Central memory CD8-positive, alpha-beta T cell (primary cell): ENCODE measurements around the gene GABRB1.

Experiments used
- ATAC-seq: fragments of 150-1000 bp; cut with Tn5 transposase; replicated peaks from 2 replicates; pipeline ENCODE4 v1.10.0; 2022; ENCODE audit warnings: mild to moderate bottlenecking, moderate FRiP score, moderate number of reproducible peaks; ENCODE audit not compliant: poor library complexity, severe bottlenecking; ENCODE audit errors: extremely low read depth
- DNase-seq, 2 donors: peaks; one replicate each; pipeline ENCODE4 v3.0.0; 2021; ENCODE audit warnings: low spot score in 2 of 2
- H3K27ac Mint-ChIP-seq: one replicate; pipeline ENCODE4 v1.8.0; 2022; ENCODE audit warnings: low read depth, mild to moderate bottlenecking, moderate library complexity, mixed read lengths
- H3K27me3 Mint-ChIP-seq: one replicate; pipeline ENCODE4 v1.8.0; 2022; ENCODE audit warnings: mixed read lengths
- H3K36me3 Mint-ChIP-seq: one replicate; pipeline ENCODE4 v1.8.0; 2022; ENCODE audit warnings: mild to moderate bottlenecking, moderate library complexity, mixed read lengths; ENCODE audit not compliant: insufficient read depth
- H3K4me1 Mint-ChIP-seq: one replicate; pipeline ENCODE4 v1.8.0; 2022; ENCODE audit warnings: mixed read lengths
- H3K4me3 Mint-ChIP-seq: one replicate; pipeline ENCODE4 v1.8.0; 2022; ENCODE audit warnings: mild to moderate bottlenecking, moderate library complexity, mixed read lengths
- H3K9me3 Mint-ChIP-seq: one replicate; pipeline ENCODE4 v1.8.0; 2022; ENCODE audit warnings: mixed read lengths

Gene GABRB1

DNA sequence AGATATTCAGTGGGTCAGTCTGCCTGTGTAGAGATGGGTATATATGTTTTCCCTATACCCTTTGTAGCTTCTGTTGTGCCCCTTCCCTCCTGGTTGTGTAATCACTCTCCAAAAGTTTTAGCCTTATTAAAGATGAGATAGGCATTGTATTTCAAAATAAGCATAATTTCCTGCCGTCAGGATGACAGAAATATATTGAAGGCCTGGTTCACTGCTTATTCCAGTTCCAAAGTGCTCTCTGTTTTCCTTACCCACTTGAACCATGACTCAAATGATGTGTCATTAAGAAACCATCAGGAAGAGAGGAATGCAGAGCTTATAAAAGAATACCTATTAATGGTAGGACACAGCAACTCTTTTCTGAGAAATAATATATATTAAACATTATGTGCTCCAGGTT lies 178.5 kb downstream of the GABRB1 start:
- no peaks in the 10 kb centered on the region for H3K36me3 Mint-ChIP-seq
- H3K9me3 Mint-ChIP-seq, result no peaks in the 10 kb centered on the region
- peaks cover 12% of the 10 kb centered on the region for H3K27me3 Mint-ChIP-seq
- no peak overlapping the region for H3K27ac Mint-ChIP-seq
- H3K4me1 Mint-ChIP-seq, result no peaks in the 10 kb centered on the region
- ATAC-seq, result no peak
- DNase-seq, result no peak
- H3K4me3 Mint-ChIP-seq, result no peak overlapping the region

DNA sequence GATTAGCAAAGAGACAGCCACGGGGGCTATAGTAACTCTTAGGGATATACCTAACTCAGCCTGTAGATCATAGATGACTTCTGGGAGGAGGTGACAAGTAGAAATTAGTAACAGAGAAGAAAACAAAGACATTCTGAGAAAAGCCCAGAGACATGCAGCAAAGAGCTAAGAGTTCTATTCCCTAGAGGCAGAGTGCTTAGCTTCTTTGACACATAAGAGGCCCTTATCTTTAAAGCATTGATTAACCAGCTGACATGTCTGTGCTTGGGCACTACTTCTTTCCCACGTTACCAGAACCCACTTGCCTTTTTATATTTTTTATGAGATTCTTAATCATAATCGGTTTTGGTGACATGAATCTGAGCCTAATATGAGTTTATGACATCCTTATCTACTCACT lies 179.5 kb downstream of the GABRB1 start:
- Mint-ChIP-seq H3K36me3 (no peaks in the 10 kb centered on the region), H3K4me1 (no peaks in the 10 kb centered on the region), H3K27ac (no peak overlapping the region), H3K9me3 (no peaks in the 10 kb centered on the region), H3K4me3 (no peak overlapping the region), H3K27me3 (peaks cover 2% of the 10 kb centered on the region)
- ATAC-seq (no peak), DNase-seq (no peak)

DNA sequence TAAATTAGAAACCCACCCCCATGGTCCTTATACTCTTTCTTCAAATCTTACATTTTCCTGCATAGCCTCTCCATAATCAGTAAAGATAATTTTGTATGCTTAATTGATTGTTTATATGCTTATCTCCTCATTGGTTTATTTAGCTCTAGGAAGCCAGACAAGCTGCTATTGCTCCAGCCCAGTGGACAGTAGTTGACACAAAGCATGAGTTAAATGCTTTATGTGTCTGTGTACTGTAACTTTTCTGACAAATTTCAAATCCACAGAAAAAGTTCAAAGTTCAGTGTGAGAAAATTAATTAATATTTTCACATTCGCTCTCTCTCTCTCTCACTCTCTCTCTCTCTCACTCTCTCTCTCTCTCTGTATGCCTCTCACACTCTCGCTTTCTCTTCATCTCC lies 181.7 kb downstream of the GABRB1 start:
- no peak overlapping the region for H3K27ac Mint-ChIP-seq
- ATAC-seq, result no peak
- H3K9me3 Mint-ChIP-seq, result no peaks in the 10 kb centered on the region
- H3K27me3 Mint-ChIP-seq, result peaks cover 6% of the 10 kb centered on the region
- no peaks in the 10 kb centered on the region for H3K36me3 Mint-ChIP-seq
- DNase-seq, result no peak
- H3K4me3 Mint-ChIP-seq, result no peak overlapping the region
- no peaks in the 10 kb centered on the region for H3K4me1 Mint-ChIP-seq

DNA sequence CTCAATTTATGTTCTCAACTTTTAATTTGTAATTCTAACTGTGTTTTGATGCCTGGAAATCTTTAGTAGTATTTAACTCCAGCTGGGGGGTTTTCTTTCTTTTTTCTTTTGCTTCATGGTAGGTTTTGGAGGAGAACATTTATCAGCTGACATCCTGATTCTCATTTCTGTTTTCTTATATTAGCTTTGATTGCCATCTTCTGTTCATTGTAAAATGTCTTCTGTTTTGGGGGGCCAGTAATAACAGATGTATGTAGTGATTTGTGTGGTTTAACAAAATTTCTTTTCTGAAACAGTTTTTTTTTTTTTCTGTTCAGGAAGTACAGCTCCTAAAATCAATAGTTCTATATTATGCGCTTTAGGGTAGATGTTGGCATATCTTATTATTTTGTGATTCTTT lies 182.2 kb downstream of the GABRB1 start:
- DNase-seq (no peak), ATAC-seq (no peak)
- Mint-ChIP-seq H3K4me3 (no peak overlapping the region), H3K27ac (no peak overlapping the region), H3K27me3 (peaks cover 10% of the 10 kb centered on the region), H3K4me1 (no peaks in the 10 kb centered on the region), H3K36me3 (no peaks in the 10 kb centered on the region), H3K9me3 (no peaks in the 10 kb centered on the region)

DNA sequence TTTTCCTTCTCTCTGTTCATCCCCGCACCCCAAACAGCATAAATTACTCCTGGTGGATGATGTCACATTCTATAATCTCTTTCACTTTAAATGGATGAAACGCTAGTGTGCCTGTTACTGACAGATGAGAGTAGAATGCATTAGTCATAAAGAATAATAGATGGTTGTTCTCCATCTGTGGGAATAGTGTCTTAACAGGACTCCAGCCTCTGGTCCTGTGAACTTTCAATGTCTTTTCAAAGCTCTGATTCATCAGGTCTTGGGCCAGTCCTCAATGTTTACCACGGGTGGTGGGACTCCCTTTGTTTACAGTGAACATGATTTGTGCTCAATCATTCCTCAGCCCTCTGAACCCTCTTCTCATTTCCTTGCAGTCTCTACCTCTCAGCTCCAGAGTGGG lies 182.6 kb downstream of the GABRB1 start:
- ATAC-seq, result no peak

DNA sequence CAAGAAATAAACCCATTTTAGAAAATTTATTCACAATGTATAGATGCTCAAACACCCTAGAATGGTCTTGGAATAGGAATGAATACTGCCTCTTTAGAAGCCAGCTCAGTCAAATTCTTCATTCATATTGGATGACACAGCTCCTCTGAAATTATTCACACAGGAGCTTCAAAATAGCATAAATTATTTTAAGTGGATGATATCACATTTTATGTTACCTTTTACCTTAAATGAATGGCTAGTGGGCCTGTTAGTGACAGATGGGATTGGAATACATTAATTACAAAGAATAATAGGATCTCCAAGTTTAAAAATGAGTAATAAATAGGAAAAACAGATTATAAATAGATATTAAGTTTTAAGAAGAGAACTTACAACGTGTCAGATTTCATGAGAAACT lies 184.4 kb downstream of the GABRB1 start:
- Mint-ChIP-seq H3K4me3 (no peak overlapping the region), H3K4me1 (no peaks in the 10 kb centered on the region), H3K27ac (no peak overlapping the region), H3K36me3 (no peaks in the 10 kb centered on the region), H3K9me3 (no peaks in the 10 kb centered on the region), H3K27me3 (peaks cover 28% of the 10 kb centered on the region)
- DNase-seq, result no peak
- ATAC-seq, result no peak

More for the DNA sequence above, 182.6 kb downstream of the GABRB1 start:
- no peaks in the 10 kb centered on the region for H3K9me3 Mint-ChIP-seq
- no peak overlapping the region for H3K27ac Mint-ChIP-seq
- no peaks in the 10 kb centered on the region for H3K36me3 Mint-ChIP-seq
- no peaks in the 10 kb centered on the region for H3K4me1 Mint-ChIP-seq
- peaks cover 13% of the 10 kb centered on the region for H3K27me3 Mint-ChIP-seq
- H3K4me3 Mint-ChIP-seq, result no peak overlapping the region
- DNase-seq, result no peak

DNA sequence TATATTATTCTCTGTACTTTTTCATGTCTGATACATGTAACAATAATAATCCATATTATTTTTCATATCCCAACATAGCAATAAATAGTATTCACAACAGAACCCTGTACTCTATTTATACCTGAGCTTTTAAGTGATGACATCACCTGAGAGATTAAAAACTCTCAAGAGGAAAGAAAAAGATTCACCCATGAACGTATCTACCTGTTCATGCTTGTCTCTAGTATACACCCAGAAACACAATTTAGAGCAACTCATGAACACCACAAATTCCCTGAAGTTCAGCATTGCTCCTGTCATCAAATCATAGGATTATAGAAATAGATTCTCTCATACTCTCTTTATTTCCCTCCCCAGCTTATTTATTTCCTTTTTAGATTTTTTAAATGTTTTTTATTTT lies 185.9 kb downstream of the GABRB1 start:
- no peaks in the 10 kb centered on the region for H3K36me3 Mint-ChIP-seq
- DNase-seq (no peak), ATAC-seq (no peak)
- H3K4me1 Mint-ChIP-seq, result no peaks in the 10 kb centered on the region
- no peak overlapping the region for H3K4me3 Mint-ChIP-seq
- H3K27me3 Mint-ChIP-seq, result peaks cover 38% of the 10 kb centered on the region
- no peaks in the 10 kb centered on the region for H3K9me3 Mint-ChIP-seq
- H3K27ac Mint-ChIP-seq, result no peak overlapping the region

DNA sequence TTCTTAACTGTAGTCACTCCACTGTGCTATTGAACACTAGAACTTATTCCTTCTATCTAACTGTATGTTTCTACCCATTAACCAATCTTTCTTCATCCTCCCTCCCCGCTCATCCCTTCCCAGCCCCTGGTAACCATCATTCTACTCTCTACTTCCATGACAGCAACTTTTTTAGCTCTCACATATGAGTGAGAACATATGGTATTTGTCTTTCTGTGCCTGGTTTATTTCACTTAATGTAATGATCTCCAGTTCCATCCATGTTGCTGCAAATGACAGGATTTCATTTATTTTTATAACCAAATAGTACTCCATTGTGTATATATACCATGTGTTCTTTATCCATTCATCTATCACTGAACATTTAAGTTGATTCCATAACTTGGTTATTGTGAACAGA lies 186.5 kb downstream of the GABRB1 start:
- Mint-ChIP-seq H3K27me3 (peaks cover 38% of the 10 kb centered on the region), H3K4me1 (no peaks in the 10 kb centered on the region), H3K36me3 (no peaks in the 10 kb centered on the region), H3K9me3 (no peaks in the 10 kb centered on the region), H3K4me3 (no peak overlapping the region), H3K27ac (no peak overlapping the region)
- DNase-seq, result no peak
- no peak for ATAC-seq

DNA sequence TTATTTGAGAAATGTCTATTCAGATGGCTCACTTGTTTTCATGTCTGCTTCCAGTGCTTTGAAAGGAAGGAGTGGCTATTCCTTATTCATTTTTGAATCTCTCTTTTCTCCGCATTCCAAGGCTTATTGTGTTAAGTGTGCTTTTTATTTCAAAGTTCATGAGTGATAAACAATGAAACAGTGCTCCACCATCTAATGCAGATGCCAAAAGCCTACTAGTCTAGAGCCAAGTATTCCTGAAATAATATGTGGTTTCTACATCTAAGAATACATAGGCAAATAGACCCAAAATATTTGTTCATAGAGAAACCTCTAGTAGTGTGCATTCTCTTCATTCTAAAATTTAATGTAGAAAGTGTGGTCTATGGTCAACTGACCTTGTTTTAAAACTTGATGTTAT lies 187.3 kb downstream of the GABRB1 start:
- H3K4me3 Mint-ChIP-seq, result no peak overlapping the region
- no peaks in the 10 kb centered on the region for H3K4me1 Mint-ChIP-seq
- no peaks in the 10 kb centered on the region for H3K9me3 Mint-ChIP-seq
- ATAC-seq (no peak), DNase-seq (no peak)
- no peak overlapping the region for H3K27ac Mint-ChIP-seq
- H3K36me3 Mint-ChIP-seq, result no peaks in the 10 kb centered on the region
- H3K27me3 Mint-ChIP-seq, result peaks cover 38% of the 10 kb centered on the region

DNA sequence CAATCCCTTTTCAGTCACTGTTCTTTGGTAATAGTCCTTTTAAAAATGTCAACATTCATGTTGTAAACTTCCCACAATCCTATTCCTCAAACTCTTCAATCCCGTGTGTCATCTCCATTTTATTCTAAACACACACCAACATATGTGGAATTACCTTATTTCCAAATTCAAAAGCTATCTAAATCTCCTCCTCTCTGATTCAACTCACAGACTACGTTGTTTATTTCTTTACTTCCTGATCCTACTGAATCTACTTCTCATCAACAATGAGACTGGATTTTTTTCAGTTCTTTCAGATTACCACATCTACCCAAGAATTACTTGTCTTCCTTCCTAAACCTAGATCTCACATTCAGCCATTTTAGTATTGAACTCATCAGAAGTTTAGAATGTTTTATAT lies 188.2 kb downstream of the GABRB1 start:
- Mint-ChIP-seq H3K27me3 (peaks cover 38% of the 10 kb centered on the region), H3K36me3 (no peaks in the 10 kb centered on the region), H3K27ac (no peak overlapping the region), H3K4me3 (no peak overlapping the region), H3K4me1 (no peaks in the 10 kb centered on the region), H3K9me3 (no peaks in the 10 kb centered on the region)
- no peak for DNase-seq
- ATAC-seq, result no peak

GRCh38 chr4:47221721-47222120 lies 190.4 kb downstream of the GABRB1 start:
- Mint-ChIP-seq H3K36me3 (no peaks in the 10 kb centered on the region), H3K27me3 (peaks cover 49% of the 10 kb centered on the region), H3K4me3 (no peak overlapping the region), H3K9me3 (no peaks in the 10 kb centered on the region), H3K4me1 (no peaks in the 10 kb centered on the region), H3K27ac (no peak overlapping the region)
- DNase-seq, result no peak
- no peak for ATAC-seq

- ATAC-seq (no peak), DNase-seq (no peak)
- Mint-ChIP-seq H3K4me3 (no peak overlapping the region), H3K27me3 (peaks cover 49% of the 10 kb centered on the region), H3K27ac (no peak overlapping the region), H3K9me3 (no peaks in the 10 kb centered on the region), H3K36me3 (no peaks in the 10 kb centered on the region), H3K4me1 (no peaks in the 10 kb centered on the region)
These were observed 190.9 kb downstream of the GABRB1 start for GRCh38 chr4:47222276-47222675.

- DNase-seq (no peak), ATAC-seq (no peak)
- Mint-ChIP-seq H3K4me1 (no peaks in the 10 kb centered on the region), H3K4me3 (no peak overlapping the region), H3K36me3 (no peaks in the 10 kb centered on the region), H3K27me3 (peaks cover 34% of the 10 kb centered on the region), H3K9me3 (no peaks in the 10 kb centered on the region), H3K27ac (no peak overlapping the region)
These were observed 193.0 kb downstream of the GABRB1 start for GRCh38 chr4:47224361-47224760.

DNA sequence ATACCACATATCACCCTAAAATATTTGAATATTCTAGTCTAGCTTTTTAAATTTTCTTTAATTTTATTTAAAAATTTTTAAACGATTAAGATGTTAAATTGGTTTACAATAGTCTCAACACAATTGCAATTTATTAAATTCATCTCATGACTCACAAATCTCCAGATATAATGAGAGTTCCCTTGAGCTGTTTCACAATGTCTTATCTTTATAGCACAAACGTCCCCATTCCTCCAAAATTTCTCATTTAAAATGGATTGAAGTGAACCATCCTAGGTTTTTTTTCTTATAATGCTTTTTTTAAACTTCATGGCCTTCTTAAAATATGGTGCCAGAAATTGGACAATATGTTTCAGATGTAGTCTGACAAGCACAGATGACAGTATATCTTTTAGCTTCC lies 204.4 kb downstream of the GABRB1 start:
- Mint-ChIP-seq H3K27ac (no peak overlapping the region), H3K4me3 (no peak overlapping the region), H3K36me3 (no peaks in the 10 kb centered on the region), H3K9me3 (no peaks in the 10 kb centered on the region), H3K4me1 (no peaks in the 10 kb centered on the region), H3K27me3 (peaks cover 12% of the 10 kb centered on the region)
- DNase-seq, result no peak
- ATAC-seq, result no peak
